Kidney tubule cell (primary cell): ENCODE data around the gene ZBTB48.
A peak's percentile ranks its signal among the peaks of the same experiment; 100 is the strongest.

ENCODE experiments used
- DNase-seq: peaks from one replicate; pipeline ENCODE4 v3.0.0-alpha.2; 2018; ENCODE audit warnings: low spot score

The ZBTB48 gene

DNA sequence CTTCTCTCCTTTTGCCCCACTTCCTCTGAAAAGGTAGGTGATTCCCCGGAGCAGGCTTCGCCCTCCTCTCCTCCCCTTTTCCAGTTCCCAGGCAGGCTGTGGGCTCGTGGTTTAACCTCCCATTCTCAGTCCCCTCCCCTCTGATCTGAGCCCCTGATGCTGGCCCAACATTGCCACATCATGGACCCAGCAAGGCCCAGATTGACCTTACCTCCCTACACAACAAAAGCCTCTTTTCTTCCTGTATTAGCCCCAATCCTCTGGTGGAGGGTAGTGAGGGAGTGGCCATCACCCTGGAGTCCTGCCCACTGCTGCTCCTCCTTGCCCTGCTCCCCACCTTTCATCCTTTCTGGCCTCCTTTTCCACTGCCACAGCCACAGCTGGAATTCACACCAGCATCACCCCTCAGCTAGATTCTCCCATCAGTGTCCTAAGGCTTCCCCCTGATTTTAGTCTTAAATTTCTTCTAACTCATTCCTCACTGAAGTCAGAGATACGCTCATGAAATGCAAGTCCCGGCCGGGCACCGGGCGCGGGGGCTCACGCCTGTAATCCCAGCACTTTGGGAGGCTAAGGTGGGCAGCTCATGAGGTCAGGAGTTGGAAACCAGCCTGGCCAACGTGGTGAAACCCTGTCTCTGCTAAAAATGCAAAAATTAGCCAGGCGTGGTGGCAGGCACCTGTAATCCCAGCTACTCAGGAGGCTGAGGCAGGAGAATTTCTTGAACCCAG is 7.0 kb upstream of the ZBTB48 start:
- DNase-seq, result no peak

DNA sequence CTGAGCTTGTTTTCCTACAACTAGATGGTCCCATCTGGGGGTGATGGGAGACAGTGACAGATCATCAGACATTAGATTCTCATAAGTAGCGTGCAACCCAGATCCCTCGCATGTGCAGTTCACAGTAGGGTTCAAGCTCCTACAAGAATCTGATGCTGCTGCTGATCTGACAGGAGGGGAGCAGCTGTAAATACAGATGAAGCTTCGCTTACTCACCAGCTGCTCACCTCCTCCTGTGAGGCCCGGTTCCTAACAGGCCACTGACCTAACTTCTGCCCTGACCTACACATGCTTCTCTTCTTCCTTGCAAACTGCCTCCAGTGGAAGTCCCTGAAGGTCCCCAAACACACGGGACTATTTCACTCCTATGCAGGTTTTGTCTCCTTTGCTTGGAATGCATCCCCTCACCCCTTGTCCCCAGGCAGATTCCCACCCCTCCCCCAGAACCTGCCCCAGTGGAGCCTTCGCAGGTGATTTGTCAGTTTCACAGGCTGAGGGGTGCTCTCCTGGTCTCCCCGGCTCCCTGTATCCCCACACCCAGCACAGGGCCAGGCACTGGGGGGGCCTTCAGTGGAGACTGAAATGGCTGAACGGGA is 5.7 kb upstream of the ZBTB48 start:
- no peak for DNase-seq

DNA sequence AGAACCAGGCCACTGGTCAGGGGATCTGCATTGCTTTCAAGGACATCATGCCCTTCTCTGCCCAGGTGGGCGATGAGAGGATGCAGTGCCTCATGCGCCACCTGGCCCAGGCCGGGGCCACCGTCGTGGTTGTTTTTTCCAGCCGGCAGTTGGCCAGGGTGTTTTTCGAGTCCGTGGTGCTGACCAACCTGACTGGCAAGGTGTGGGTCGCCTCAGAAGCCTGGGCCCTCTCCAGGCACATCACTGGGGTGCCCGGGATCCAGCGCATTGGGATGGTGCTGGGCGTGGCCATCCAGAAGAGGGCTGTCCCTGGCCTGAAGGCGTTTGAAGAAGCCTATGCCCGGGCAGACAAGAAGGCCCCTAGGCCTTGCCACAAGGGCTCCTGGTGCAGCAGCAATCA is 5.0 kb upstream of the ZBTB48 start:
- DNase-seq, result no peak

DNA sequence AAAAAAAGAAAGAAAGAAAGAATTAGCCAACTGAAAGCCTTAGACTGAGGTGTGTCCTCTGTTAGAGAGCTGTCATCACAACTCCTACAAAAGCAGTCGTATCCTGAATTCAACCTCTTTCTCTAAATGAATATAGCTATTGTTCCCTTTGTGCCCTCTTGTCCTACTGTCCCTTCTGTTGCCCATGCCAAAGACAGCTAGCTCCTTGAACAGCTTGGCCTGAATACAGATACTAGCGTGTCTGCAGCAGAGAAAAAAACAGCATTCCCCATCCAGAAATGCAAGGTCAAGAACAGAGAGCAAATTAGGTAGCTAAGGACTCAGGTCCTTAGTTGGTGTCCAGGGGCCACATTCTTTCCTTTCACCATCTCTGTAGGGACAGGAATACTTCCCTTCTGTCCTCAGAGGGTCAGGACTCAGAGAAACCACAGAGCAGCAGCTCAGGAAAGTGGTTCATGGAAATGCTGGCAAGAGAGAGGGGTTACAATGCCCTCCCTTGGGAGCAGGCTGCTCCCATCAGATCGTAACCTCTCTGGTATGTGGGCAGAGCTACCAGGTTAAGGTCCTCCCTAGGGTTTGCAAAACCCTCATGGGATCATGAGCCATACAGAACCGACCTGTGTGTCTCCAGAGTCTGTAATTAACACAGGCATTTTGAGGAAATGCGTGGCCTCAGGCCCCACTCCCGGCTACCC is 1.8 kb upstream of the ZBTB48 start:
- DNase-seq, result no peak

DNA sequence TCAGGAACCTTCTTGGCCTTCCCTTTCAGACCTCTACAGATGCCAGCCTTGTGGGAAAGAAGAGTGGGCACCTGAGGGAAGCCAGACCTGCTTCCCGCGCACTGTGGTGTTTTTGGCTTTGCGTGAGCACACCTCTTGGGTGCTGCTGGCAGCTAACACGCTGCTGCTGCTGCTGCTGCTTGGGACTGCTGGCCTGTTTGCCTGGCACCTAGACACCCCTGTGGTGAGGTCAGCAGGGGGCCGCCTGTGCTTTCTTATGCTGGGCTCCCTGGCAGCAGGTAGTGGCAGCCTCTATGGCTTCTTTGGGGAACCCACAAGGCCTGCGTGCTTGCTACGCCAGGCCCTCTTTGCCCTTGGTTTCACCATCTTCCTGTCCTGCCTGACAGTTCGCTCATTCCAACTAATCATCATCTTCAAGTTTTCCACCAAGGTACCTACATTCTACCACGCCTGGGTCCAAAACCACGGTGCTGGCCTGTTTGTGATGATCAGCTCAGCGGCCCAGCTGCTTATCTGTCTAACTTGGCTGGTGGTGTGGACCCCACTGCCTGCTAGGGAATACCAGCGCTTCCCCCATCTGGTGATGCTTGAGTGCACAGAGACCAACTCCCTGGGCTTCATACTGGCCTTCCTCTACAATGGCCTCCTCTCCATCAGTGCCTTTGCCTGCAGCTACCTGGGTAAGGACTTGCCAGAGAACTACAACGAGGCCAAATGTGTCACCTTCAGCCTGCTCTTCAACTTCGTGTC is 995 bp upstream of the ZBTB48 start:
- DNase-seq, result no peak

DNA sequence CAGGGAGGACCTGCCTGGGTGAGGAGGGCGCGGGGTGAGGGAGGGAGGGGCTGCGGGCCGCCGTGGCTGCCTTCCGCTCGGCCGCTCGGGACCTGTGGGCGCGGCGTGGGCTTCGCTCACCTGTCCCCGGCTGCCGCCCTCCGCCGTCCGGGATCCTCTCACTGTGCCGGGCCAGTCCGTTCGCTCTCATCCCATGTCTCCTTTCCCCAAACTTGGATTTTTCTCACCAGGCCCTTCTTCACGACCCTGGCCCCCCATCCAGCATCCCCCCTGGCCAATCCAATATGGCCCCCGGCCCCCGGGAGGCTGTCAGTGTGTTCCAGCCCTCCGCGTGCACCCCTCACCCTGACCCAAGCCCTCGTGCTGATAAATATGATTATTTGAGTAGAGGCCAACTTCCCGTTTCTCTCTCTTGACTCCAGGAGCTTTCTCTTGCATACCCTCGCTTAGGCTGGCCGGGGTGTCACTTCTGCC is 362 bp downstream of the ZBTB48 start:
- DNase-seq, result no peak

DNA sequence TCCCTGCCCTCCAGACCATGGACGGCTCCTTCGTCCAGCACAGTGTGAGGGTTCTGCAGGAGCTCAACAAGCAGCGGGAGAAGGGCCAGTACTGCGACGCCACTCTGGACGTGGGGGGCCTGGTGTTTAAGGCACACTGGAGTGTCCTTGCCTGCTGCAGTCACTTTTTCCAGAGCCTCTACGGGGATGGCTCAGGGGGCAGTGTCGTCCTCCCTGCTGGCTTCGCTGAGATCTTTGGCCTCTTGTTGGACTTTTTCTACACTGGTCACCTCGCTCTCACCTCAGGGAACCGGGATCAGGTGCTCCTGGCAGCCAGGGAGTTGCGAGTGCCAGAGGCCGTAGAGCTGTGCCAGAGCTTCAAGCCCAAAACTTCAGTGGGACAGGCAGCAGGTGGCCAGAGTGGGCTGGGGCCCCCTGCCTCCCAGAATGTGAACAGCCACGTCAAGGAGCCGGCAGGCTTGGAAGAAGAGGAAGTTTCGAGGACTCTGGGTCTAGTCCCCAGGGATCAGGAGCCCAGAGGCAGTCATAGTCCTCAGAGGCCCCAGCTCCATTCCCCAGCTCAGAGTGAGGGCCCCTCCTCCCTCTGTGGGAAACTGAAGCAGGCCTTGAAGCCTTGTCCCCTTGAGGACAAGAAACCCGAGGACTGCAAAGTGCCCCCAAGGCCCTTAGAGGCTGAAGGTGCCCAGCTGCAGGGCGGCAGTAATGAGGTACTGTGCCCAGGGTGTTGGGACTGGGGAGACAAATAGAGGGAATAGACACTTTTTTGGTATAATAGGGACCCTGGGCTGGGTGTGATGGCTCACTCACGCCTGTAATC is 1.0 kb downstream of the ZBTB48 start:
- DNase-seq, result peak; percentile 35

DNA sequence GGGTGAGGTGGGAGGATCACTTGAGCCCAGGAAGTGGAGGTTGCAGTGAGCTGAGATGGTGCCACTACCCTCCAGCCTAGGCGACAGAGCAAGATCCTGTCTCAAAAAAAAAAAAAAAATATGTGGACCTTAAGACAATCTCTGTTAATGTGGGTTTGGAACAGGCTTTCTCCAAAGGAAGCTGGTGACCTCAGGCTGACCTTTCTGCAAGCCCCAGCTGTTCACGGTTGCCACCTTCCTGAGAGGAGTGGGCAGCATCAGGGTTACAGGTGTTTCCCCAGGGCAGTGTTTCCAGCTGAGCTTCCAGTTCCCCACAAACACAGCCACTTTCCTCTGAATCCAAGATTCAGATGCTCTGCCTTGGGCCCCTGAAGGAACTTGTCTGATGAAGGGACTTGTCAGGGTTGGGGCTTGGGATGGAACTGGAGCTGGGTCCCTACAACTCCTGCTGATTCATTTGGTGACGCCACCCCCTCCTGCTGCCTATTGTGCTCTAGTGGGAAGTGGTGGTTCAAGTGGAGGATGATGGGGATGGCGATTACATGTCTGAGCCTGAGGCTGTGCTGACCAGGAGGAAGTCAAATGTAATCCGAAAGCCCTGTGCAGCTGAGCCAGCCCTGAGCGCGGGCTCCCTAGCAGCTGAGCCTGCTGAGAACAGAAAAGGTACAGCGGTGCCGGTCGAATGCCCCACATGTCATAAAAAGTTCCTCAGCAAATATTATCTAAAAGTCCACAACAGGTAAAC is 1.9 kb downstream of the ZBTB48 start:
- DNase-seq, result peak; percentile 44

DNA sequence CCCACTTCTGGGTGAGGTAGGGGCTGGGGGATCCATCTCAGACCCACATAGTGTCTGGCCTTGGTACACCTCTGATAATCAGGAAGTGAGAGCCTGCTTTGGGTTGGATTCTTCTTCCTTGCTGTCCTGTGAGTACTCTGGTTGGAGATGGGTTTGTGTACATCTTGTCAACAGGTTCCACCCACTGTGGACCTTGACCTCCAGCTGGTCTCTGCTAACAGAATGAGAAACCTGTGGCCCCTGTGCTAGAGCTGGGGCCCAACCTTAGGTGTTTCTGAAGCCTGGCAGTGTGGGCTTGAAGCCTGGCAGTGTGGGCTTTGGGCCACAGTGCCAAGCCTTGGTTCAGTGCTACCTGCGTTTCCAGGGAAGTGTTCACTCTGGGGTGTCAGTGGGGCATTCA is 2.6 kb downstream of the ZBTB48 start:
- no peak for DNase-seq

DNA sequence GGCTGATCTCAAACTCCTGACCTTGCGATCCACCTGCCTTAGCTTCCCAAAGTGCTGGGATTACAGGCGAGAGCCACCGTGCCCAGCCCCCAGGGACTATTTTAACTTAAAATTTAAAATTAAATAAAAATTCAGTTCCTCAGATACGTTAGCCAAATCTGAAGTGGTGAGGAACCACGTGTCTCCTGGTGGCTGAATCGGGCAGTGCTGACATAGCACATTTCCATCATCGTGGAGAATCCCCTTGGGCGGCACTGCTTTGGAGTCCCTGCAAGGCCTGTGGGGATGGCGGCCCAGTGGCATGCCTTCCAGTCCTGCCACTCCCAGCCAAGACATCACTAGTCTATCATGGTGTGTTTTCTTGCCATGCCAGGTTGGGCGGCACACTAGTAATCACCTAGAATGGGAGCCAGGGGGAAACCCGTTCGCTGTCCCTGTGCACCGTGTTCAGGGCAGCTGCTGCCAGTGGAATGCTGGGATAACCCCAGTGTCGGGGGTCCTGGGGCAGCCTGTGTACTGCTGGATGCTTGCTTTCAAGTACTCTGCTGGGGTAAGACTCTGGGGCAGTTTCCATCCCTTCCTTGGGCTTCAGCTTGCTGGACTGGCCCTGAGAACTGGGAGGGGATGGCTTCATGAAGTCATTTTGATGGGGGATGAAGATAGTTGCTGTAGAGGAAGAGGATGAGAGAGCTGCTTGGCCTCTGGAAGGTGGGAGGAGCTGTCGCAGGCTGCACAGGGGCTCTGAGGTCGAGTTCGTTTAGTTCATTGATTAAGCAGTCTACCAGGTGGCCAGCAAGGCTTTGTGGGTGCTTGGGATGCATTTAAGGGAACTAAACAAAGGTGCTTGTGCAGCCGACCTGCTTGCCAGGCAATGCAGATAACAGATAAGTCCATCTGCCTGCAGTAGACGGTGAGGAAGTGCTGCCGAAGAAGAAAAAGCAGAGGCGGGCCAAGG is 4.6 kb downstream of the ZBTB48 start:
- DNase-seq, result no peak

DNA sequence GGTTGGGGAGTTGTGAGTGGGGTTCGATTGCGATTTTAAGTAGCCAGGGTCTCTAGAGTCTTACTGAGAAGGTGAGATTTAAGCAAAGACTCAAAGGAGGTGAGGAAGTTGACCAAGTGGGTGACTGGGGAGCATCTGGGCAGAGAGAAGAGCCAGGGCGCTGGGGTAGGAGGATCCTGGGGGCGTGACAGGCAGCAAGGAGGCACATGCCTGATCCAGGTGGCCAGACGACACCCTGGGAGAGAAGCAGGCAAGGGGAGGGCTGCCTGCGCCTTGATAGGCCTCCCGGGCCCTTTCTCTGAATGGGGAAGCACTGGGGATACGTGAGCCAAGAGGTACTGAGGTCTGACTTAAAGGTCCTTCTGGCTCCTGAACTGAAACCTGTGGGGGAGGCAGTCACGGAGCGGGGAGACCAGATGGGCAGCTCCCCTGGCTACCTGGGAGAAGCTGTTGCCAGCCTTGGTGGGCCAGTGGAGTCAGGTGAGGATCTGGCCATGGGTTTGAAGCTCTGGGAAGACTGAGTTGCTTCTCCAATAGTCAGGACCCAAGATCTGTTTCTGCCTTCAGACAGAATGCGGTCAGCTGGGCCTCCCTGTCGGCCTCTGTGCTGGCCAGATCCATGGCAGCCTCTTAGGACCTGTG is 5.4 kb downstream of the ZBTB48 start:
- no peak for DNase-seq

DNA sequence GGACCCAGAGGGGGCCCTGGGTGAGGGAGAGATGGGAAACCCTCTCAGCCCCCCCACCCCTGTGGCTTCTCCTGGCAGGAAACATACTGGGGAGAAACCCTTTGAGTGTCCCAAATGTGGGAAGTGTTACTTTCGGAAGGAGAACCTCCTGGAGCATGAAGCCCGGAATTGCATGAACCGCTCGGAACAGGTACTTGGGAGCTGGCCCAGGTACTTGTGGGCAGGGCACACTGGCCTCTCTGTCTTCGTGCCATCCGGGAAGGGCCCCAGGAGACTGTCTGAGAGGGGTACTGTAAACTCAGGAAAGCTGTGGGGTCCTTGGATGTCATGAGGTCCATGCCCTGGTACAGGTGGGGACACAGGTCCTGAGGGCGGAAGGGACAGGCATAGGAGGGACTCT is 6.0 kb downstream of the ZBTB48 start:
- DNase-seq, result no peak

DNA sequence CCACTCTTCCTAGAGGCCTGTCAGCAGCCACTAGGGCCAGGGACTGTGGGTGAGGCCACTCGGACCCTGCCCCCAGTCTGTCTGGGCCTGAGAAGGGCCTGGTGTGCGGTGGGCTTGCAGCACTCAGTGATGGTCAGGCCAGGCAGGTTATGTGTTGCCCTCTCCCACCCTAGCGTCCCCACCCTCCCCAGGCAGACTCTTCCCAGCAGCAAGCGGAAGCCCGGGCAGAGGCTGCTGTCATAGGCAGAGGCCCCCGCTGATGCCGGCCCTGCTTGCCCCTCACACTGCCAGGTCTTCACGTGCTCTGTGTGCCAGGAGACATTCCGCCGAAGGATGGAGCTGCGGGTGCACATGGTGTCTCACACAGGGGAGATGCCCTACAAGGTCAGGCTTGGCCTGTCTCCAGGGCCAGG is 6.6 kb downstream of the ZBTB48 start:
- DNase-seq, result no peak

DNA sequence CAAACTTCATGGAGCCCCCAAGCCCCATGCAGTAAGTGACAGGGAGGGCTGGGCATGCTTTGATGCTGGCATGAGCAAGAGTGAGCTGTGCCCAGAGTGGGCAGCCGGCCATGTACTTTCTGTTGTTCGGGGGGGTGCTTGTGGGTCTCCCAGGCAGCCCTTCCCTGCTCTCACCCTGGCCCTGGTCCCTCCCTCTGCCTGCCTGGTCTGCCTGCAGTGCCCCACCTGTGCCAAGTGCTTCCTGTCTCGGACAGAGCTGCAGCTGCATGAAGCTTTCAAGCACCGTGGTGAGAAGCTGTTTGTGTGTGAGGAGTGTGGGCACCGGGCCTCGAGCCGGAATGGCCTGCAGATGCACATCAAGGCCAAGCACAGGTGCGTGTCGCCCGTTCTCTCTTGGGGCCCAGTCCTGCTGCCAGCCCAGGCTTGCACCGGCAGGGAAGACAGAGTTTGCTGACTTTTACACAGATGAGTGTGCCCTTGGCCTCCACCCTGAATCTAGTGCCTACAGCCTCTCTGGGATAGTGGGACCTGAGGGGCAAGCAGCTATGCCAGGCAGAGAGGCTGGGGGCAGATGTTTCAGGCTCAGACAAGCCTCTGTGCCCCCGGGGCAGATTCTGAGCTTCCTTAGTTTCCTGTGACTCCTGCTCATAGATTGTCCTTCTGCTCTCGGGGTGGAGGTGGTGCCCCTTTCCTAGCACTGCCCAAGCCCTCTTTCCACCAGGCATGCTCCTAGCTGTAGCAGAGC is 7.6 kb downstream of the ZBTB48 start:
- DNase-seq, result peak; percentile 38

DNA sequence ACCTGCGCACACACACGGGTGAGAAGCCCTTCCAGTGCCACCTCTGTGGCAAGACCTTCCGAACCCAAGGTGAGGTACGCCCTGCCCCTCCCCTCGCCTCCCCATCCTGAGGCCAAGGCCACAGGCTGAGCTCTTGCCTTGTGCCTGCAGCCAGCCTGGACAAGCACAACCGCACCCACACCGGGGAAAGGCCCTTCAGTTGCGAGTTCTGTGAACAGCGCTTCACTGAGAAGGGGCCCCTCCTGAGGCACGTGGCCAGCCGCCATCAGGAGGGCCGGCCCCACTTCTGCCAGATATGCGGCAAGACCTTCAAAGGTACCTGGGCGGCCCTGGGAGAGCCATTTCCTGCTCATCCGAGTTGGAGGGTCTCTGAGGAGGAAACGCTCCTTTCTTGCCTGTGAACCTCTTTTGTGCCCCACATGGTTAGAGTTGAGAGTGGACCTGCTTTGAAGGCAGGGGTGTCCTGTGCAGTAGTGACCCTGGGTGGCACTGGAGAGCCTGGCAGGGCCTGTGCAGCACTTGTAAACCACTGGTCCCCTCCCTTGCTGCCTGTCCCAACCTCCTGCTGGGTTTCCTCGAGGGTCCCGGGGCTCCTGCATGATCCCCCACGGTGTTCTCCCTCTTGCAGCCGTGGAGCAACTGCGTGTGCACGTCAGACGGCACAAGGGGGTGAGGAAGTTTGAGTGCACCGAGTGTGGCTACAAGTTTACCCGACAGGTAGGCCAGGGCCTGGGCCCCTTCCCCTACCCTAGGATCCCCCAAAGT is 8.5 kb downstream of the ZBTB48 start:
- DNase-seq, result no peak

DNA sequence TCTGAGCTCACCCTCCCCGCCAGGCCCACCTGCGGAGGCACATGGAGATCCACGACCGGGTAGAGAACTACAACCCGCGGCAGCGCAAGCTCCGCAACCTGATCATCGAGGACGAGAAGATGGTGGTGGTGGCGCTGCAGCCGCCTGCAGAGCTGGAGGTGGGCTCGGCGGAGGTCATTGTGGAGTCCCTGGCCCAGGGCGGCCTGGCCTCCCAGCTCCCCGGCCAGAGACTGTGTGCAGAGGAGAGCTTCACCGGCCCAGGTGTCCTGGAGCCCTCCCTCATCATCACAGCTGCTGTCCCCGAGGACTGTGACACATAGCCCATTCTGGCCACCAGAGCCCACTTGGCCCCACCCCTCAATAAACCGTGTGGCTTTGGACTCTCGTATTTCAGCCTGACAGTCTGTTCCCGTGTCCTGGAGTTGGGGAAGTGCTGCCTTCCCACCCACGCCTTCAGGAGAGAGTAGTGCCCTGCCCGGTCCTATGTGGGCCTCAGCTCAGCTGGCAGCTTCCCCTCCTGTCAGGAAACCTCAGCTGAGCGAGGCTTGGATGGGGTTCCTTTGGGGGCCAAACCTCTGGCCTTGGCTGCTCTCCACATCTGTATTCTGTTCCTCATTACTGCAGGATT is 9.2 kb downstream of the ZBTB48 start:
- no peak for DNase-seq

DNA sequence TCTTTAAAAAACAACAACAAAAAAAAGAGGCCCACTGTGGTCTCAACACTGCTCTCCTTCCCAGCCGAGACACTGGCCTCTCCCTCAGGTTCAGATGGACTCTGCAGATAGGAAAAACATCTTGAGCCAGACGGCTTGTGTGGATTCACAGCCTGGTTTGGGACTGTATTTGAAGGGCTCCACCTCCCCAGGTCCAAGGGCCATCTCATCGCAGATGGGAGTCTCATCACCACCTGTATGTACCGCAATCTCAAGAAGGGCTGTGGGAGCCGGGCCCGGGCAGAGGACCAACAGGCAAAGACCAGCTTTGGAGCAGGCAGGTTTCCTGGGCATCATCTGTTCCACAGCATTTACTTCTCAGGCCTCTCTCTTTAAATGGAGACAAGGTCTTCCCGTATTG is 10.3 kb downstream of the ZBTB48 start:
- no peak for DNase-seq
